ENCODE results near the gene CTNND2.

The CTNND2 gene

DNA sequence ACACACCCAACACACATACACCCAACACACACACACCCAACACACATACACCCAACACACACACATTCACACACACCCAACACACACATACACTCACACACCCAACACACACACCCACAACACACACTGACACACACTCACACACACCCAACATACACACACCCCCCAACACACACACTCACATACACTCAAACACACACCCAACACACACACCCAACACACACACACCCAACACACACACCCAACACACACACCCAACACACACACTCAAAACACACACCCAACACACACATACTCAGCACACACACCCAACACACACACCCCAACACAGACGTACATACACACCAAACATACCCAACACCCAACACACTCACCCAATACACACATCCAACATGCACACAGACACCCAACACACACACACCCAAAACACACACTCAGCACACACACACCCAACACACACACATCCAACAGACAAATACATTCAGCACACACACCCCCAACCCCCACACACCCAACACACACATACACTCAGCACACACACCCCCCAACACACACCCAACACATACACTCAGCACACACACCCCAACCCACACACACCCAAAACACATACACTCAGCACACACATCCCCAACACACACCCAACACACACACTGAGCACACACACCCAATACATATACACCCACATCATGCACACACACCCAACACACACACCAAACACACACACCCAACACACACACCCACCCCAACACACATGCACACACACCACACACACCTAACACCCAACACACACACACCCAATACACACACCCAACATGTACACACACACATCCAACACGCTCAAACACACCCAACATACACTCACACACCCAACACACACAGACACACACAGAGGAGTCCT, 663.7 kb downstream of the CTNND2 start:
- DNase-seq = no peak

DNA sequence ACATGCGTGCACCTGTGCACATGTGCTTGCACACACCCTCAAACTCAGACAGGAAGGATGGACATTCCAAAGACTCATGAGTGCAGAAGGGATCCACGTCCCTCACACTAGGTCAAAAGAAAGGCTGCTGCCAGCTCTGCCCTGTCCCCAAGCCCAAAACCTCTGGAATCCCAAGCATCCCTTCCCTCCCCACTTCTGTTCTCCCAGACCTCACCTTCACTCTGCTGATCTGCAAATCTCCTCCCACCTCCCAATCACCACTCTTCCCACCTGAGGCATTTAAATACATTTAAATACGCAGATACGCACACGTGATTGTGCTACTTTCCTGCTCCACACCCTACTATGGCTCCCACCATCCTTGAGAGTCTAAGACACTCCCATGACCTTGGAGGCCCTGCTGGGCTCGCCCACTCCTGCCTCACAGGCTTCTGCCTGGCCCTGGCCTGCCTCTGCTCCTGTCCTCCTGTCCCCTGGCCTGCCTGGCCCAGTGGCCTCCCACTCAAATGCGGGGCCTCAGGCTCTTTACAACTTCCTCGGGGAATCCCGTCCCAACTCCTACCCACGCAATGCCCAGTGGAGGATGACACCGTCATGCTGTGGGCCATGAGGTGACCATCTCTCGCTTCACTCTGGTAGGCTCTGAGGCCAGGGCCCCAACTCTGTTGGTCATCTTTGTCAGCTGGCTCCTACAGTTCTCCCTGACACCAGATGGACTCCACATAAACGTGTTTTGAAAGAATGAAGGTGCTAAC, 664.8 kb downstream of the CTNND2 start:
- DNase-seq = no peak

DNA sequence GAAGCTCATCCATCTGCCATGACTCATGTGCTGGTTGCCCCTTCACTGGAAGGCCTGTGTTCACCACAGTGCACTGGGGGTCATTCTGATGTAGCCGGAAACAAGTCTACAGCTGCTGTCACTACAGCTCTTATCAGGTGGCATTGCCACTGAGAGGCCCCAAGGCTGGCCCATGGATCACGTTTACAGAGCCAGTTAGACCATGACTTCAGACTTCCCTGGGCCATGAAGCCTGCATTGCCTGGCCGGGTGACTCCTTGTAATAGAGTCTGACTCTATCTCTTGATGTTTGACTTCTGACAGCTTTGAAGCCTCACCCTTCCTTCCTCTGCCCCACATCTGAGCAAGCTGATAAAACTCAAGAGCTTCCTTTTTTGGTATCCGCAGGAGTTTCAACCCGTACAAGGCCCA, 669.7 kb downstream of the CTNND2 start:
- no peak for DNase-seq

DNA sequence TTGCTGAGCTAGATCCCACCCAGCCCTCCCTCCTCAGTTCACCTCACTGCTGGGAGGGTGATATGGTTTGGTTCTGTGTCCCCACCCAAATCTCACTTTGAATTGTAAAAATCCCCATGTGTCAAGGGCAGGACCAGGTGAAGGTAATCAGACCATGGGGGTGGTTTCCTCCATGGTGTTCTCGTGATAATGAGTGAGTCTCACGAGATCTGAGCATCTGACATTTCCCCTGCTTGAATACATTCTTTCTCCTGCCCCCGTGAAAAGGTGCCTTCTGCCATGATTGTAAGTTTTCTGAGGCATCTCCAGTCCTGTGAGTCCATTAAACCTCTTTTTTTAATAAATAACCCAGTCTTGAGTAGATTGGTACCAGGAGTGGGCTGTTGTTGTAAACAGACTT, 673.4 kb downstream of the CTNND2 start:
- no peak for DNase-seq

DNA sequence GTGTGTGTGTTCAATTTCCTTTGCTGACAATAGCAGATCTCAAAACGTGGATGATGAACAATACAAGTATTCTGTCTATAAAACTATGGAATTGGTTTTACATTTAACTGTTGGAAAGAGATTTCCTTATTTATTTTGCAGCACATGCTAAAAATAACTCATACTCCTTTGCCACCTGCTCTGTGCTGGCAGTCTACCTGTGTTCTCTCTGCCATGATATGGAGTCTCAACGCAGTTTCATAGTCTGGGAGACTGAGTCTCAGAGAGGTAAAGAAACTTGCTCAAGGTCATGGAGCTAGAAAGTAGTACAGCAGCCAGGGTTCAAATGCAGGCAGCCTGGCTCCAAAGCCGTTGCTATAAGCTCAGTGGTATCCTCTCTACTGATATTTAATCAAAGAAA, 677.2 kb downstream of the CTNND2 start:
- DNase-seq = no peak

DNA sequence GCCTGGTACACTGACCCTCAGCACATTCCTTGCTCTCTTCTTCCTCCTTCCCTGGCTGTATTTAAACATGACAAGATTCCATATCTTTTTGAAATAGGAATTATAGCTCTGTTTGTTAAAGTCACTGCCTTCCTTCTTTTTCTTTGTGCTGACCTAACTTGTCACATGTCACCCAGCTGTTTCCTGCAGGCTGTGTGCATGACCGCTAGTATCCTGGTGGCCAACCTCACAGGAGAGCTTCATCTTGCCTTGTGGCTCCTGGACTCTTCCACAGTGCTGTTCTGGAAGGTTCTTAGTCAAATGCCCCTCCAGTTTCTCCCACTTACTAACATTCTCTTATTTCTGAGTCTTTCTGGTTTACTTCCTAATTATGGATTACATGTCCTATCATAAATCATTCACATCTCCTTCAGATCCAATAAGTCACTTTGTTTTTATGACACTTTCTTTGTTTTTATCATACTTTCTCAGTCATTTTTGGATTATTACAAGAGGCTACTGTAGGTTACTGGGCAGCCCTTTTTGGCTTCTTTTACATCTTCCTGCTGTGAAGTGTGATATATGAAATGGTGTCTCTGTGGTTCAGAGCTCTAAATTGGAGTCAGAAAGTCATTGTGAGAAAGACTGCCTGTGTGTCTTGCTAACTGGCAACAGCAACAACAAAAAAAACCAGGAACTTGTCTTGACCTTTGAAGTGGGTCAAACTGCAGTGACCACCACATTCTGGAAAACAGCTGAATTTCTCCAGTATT, 679.6 kb downstream of the CTNND2 start:
- DNase-seq = no peak

DNA sequence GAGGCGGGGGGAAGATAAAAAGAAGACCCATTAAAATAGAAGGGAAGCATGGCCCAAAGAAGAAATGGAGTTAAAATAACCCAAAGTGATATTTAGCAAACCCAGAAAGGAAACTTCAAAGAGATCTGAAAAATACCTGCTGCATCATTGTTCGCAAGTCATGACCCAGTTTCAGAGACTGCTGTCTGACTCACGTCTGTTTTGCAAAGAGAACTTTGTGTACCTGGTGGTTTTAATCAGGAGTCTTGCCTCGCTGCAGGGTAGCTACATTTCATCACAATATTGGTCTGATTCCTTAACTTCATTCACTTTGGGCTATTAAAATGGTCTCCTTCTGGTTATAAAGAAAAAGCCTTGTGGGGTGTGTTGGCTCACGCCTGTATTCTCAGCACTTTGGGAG, 682.1 kb downstream of the CTNND2 start:
- DNase-seq = no peak

DNA sequence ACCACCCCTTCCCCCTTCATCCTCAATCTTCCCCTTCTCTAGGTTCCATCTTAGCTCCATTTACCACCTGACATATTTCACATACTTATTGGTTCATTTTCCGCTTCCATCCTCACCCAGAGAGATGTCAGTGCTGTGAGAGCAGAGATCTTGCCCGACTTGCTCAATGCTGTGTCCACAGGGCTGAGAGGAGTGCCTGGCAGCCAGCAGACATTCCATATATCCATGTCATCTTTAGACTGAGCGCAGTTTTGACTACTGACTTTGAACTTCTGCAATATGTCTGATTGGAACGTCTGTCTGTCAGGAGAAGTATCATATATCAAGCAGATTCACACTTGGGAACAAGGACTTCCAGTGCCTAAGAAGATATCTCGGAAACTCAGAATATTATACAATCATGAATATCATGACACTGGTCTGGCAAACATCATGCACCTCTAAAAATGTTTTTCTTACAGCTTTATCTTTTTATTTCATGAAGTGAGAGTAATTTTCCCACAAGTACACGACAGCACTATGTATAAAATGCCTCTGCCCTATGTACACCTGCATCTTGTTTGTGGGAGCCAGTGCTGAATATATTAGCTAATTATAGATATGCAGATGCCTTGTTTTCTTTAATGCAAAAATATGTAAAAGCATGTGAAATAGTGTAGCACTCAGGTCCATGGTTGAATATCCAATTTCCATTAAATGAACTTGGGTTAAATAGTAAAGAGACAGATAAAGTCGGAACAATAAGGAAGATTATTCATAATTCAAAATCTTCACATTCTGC, 689.2 kb downstream of the CTNND2 start:
- DNase-seq = no peak

DNA sequence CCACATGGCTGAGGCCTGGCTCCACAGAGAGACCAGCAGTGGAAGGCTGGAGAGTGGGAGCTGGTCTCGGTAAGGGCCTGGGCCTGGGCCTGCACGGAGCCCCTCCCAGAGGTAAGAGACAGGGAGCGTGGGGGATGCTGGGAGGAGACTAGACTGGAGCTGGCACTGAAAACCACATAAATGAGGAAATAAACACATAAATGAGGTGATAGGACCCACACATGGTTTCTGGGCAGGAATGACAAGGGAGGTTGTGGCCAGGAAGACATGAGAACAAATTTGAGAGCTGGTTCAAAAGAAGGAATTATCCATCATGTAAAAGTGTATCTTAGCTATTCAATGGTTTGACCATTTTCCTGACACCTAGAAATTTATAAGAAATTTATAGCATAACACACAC, 691.5 kb downstream of the CTNND2 start:
- no peak for DNase-seq

DNA sequence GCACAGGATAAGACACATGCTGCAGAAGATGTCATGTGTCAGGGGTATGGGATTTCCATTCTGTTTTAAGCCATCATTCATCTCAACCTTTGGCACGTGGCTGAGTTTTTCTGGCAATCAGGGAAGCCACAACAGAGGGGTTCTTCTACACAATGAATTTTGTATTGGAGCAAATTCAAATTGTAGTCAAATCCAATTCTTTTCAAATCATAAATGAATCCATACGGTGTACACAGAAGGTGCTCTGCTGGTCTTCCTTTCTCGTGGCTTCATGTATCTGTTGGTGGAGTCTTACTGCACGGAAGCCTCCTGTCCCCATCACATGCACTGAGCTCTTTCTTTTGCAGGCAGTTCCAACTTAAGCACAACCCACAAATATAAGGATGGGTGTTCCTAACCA, 706.5 kb downstream of the CTNND2 start:
- DNase-seq = no peak

DNA sequence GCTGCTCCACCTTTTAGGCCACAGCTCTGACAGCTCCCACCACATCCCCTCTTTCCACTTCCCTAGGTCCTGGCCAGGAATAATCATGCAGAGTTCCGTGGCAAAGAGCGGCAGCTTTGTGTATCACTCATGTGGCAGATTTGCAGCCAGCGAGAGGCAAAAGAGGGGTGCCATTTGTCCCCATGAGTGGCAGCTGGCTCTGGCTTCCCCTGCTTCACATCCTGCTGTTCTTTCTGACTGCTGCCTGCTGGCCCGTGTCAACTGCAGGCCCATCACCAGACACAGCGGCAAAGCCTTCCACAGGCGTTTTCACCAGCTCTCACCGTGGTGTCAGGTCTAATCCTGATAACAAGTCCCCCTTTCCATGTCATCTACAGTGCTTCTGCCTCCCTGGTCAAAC, 712.6 kb downstream of the CTNND2 start:
- DNase-seq = no peak

DNA sequence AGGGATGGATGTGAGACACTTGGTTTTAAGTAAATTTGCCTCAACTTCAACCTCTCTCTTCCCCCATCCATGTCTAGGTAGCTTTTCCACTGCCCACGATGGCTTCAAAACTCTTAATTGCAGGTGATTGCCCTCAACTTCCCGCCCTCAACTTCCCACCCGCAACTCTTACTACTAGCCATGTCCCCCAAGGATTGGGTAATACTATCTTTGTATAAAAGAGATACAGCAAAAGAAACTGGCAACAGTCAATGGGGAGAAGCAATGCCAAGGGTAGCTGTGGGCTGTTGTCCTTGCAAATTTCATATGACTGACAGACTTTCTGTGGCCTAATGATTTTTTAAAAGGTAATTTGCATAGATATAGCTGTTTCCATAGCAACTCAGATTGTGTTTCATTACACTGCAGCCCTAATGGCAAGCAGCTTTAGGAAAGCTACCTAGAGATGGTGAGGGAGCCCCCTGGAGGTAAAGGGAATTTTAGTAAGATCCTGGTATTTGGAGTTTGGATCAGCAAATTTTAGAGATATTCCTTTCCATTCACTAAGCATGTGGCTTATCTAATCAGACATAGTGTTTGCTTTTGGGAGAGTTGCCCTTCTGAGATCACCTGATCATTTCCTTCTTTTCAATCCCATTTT, 721.7 kb downstream of the CTNND2 start:
- DNase-seq = peak; percentile 66

DNA sequence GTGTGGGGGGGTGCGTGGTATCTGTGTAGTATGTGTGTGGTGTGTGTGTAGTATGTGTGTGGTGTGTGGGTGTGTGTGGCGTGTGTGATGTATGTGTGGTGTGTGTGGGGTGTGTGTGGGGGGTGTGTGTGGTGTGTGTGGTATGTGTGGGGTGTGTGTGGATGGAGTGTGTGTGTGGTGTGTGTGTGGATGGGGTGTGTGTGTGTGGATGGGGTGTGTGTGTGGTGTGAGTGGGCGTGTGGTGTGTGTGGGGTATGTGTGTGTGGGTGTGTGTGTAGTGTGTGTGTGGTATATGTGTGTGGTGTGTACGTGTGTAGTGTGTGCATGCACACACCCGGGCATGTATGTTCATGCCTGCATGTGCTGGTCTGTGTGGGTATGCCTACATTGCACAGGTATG, 722.3 kb downstream of the CTNND2 start:
- DNase-seq = no peak

DNA sequence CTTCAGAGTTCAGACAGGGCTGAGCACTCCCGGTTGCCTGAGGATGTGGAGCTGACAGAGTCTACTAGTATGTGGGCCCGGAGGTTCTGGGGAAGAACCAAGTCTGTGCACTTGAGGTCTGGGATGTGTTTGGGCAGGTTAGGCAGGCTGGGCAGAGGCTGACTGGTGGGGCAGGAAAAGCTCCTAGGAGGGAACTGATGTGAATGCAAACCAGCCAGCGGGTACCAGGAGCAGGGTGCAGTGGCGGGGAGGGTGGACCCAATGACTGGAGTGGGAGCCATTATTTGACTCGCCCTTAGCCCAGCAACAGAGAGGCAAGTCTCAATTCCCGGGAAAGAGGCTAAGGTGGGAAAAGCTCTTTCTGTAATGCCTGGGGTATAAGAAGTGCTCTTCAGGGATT, 723.4 kb downstream of the CTNND2 start:
- DNase-seq = no peak

DNA sequence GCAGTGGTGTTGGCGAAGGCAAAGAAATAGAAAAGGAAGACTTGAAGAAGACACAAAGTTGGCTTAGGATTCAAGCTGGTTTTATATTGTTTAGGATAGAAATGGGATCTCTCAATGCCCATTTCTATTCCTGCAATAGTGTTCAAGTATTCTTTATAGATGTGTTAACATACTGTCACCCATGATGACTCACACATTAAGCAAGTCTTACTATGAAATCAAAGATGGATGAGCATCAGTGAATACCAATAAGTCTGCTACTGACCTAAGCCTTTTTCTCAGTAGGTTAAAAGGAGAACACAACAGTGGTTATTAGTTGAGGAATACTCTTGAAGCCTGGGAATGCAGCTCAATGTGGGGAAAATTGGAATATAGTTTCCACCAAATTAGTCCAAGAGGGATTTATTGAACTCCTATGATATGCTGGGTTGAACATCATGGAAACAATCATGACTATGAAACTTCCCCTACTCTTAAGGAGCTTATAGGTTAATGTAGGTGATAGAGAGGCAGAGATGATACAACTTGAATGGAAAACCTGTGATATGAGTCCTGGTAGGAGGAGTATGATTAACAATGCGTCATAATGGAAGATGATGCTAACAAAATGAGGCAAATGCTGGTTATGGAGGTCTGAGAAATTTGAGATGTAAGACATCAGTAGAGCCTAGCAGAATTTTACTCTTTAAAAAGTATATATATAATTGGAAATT, 726.1 kb downstream of the CTNND2 start:
- DNase-seq = no peak

DNA sequence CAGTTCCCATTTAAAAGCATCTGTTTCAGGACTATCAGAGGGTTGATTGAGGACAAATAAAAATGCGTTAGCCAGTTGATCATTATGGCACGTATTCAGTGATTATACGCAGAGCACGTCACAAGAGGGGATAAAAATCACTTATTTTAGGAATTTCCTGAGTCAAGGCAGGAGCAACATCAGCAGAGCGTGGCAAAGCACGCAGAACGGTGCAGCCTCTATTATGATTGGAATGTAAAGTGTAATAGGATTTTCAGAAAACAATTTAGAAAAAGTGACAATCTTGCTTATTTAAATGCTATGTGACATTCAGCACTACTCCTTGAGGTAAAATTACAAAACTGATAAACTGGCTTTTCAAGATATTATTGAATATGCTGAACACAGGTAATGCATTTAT, 729.7 kb downstream of the CTNND2 start:
- no peak for DNase-seq

DNA sequence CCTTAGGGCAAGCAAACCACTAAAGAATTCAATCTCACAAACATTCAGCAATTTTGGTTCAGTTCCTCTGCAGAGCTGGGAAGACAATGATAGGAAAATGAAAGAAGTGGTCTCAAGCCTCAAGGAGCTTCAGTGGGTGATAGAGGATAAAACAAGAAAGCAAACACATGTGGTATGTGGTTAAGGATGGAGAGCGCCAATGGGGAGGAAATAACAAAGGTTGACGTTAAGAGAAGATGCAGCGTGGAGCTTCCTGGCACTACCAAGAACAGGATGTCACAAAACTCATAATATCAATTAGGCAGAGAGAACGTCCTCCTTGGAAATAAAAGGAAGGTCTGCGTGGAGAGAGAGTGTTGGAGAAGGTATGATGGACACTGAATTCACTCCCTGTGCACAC, 731.8 kb downstream of the CTNND2 start:
- DNase-seq = no peak

DNA sequence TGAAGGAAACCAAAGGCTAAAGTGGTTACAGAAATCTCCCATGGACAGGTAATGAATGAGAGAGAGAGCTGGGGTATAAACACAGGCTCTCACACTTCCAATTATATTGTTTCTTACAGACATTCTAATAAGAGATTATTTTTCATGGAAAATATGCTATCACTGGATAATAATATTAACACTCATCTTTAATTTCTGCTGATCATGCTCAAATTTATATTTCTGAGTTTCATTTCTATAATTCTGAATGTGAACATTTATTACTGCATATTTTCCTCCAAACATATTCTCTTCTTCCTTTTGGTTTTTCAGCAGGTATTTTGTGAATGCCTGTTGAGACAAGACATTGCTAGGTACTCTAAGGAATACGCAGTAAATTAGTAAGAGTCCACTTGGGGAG, 733.0 kb downstream of the CTNND2 start:
- DNase-seq = no peak

DNA sequence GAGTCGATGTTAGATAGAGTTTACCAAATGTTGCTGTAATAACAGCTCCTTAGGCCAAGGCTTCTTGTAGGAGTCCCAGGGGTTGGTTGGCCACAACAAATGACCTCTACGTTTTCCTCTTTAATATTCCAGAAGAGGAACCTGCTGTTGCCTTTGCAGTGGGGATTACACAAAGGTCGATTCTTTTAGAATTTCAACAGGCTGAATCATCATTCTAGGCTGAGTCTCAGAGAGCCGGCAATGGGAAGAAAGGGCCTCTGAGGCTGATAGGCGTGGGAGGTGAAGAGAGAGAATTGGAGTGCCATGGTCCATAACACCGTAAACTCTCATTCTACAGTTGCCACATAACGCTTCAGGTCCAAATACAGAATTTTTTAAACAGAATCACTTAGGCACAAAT, 737.3 kb downstream of the CTNND2 start:
- DNase-seq = no peak

DNA sequence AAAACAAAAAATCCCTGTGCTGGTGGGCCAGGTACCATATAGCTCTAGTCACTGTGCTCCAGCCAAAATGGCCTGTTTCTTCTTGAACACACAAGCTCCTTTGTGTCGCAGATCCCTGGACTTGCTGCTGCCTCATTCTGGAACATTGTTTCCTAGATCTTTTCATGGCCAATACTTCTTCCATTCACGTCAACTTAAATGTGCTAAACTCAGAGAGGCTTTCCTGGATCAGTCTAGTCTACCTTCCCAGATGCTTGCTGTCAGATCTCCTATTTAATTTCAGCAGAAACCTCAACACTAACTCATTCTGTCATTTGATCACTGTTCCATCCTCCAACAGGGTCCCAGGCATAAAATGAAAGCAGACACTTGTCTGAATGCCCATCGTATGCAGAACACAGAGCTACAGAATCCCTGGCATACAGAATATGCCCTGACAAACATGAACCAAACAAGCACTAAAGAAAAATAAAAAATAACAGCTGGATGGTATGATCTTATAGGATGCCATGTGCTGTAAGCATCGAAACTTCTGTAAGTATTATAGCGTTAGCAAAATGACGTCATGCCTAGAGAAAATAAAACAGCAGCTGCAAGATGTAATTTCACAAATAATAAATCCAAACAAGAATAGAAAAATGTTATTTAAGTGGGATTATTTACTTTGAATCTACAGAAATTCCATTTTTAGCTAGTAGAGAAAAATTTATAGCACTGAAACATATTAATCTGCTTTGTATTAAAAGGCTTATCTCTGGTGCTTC, 739.5 kb downstream of the CTNND2 start:
- DNase-seq = no peak

DNA sequence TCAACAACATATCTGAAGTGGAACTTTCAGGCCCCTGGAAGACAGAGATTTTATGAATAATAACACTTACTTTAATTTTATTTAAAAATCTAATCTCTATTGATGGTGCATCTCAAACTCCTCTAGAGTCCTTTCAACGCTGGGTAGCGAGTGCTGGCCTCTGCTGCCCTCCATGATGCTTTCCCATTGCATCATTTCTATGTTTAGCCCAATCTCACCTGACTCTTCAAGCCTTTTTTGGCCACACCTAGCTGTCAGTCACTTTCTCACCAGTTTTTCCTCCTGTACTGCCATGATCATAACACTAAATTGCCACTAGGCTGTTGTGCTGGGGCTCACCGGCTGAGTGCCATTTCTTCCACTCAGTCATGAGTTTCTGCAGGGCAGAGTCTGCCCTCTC, 747.1 kb downstream of the CTNND2 start:
- no peak for DNase-seq

All from NCI-H69 (cell line).